Bronchial epithelial cell (primary cell): ENCODE measurements around the gene HMGB3. TPM values are rescaled to one million over a fixed set of nuclear protein-coding genes. Genes with fewer than 3 reads are reported as not detected.
A peak's percentile ranks its signal among the peaks of the same experiment; 100 is the strongest.

Experiments
- DNase-seq: peaks from one replicate; pipeline ENCODE4 v3.0.0-alpha.2; 2010; ENCODE audit warnings: low read depth
- FAIRE-seq: peaks from 2 replicates; lab custom pipeline; 2011; peaks lifted over from hg19 to GRCh38; lab: Jason Lieb, UNC
- H3K27me3 ChIP-seq: 2 replicates; pipeline ENCODE4 v1.5.1; 2011; ENCODE audit warnings: low read length; ENCODE audit not compliant: control insufficient read depth, insufficient read depth
- H3K36me3 ChIP-seq: 2 replicates; pipeline ENCODE4 v1.5.1; 2011; ENCODE audit warnings: low read length; ENCODE audit not compliant: control insufficient read depth, insufficient read depth
- H3K4me3 ChIP-seq: 2 replicates; pipeline ENCODE4 v1.5.1; 2011; ENCODE audit warnings: mild to moderate bottlenecking, low read depth, low read length, control low read depth
- CTCF ChIP-seq: IDR thresholded peaks from 2 replicates; pipeline ENCODE4 v1.5.1; 2011; ENCODE audit warnings: mild to moderate bottlenecking, moderate library complexity, low read length, control low read depth, inconsistent platforms; ENCODE audit not compliant: insufficient read depth, severe bottlenecking
- total RNA-seq: library from RNA; depleted of rRNA; stranded (reverse); fragments of >200 nt; gene quantifications from 2 replicates; pipeline ENCODE4 v1.2.1, GENCODE V29; 2014

Gene HMGB3
- total RNA-seq, 1 donor from 2014 or later = 74.5 TPM

DNA sequence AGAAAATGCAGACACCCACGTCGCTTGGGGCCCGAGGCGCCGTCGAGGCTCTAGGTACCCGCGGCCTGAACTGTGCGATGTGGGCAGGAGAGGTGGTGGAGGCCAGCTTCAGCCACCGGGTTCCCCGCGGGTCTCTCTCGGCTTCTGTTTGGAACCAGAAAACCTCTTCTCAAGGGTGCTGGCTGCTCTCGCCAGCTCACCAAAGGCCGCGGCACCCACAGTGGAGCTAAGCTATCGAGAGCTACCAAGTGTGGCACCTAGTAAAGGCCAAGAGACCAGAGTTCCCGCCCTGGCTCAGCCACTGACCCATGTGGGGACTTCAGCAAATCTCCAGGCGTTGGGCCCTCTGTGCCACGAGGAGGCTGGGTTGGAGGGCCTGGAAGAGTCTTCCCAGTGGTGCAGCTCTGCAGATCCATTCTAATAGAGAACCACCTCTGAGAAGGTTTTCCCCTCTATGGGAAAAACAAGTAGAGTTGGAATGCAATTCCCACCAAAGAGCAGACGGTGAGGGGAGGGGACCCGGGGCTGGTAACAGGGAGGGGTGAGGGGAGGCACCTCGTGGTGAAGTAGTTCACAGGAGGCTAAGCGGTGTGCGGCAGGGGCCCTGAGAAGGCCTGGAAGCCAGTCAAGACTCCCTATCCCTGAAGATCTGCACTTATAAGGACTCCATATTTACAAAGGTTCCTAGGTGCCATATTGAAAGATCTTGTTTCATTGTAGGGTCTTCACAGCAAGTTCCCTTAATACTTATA is 5.5 kb upstream of the HMGB3 start:
- no peak for FAIRE-seq
- no peaks in the 10 kb centered on the region for H3K36me3 ChIP-seq

GRCh38 chrX:150980186-150980585 is 2.9 kb upstream of the HMGB3 start:
- no peak for TF ChIP-seq CTCF
- FAIRE-seq (no peak), DNase-seq (no peak)
- no peaks in the 10 kb centered on the region for H3K27me3 ChIP-seq
- H3K36me3 ChIP-seq = no peaks in the 10 kb centered on the region
- no peak overlapping the region for H3K4me3 ChIP-seq

More for the DNA sequence above, 5.5 kb upstream of the HMGB3 start:
- no peak for TF ChIP-seq CTCF
- no peak for DNase-seq
- Histone ChIP-seq H3K4me3 (no peak overlapping the region), H3K27me3 (no peaks in the 10 kb centered on the region)

DNA sequence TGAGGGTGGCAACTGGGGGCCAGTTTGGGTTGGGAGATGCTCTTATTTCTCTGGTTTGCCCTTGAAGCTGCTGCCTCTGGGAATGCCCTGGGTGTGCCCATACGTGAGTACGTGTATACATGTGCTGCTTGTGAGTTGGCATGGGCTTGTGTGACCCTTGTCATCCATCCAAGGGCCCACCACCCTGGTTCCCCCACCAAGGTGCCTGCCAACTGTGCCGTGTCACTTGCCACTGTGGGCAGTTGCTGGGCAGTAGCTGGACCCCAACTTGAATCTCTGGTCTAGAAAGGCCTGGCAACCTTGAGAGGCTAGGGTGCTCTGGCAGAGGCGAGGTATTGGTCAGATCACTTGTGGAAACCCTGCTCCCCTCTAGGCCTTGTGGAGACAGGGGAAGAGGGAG is 2.4 kb upstream of the HMGB3 start:
- no peak overlapping the region for H3K4me3 ChIP-seq
- no peaks in the 10 kb centered on the region for H3K36me3 ChIP-seq
- no peak for TF ChIP-seq CTCF
- no peaks in the 10 kb centered on the region for H3K27me3 ChIP-seq
- FAIRE-seq (no peak), DNase-seq (no peak)

DNA sequence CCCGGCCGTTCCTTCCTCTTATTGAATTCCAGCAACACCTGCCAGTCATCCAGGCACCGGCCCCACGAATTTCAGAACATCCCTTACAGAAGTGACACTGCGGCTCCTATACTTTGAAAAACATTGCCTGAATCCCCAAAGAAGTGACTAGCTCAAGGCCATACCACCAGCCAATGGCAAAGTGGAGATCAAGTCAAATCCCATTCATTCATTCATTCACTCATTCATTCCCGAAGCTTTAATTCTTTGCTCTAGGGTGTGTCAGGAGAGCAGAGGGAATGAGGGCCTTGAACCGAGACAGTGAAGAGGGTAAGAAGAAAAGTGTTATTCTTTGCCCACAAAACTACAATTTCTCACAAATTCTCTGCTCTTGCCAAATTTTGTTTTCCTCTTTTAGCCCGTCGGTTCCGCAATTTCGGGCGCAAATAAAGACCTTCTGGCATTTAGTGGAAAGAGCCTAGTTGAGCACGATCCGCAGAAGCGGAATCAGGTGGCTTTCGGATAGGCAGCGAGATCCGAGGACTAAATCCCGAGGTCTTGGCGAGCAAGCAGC is 824 bp upstream of the HMGB3 start:
- TF ChIP-seq CTCF = no peak
- no peak for DNase-seq
- Histone ChIP-seq H3K36me3 (no peaks in the 10 kb centered on the region), H3K4me3 (peak overlapping the region; percentile 69), H3K27me3 (no peaks in the 10 kb centered on the region)
- FAIRE-seq = no peak

DNA sequence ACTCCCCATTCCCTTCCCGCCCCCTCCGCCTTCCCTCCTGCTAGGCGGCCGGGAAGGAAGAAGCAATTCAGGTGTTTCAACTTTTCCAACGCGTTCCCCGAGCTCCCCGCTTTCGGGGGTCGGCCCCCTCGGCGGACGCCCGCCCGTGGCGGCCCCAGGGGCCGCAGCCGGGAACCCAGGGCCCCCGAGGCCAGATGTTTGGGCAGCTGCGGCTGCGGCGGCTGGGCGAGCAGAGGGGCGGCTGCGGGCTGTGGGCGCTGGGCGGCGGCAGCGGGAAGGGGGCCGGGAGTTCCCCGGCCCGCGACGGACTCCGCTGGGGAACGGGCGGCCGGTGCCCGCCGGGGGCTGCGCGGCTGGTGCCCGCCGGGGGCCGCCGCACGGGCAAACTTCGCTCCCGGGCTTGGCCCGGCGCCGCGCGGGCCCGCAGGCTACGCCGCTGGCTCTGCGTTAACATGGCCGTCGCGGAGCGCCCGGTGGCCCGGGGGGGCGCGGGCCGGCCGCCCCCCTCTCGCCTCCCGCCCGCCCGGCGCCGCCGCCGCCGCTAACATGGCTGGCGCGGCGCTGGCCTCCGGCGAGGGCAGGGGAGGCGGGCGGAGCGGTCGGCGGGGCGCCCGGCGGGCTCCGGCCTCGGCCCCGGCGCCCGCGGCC is 510 bp downstream of the HMGB3 start:
- Histone ChIP-seq H3K4me3 (peak overlapping the region; percentile 55), H3K27me3 (no peaks in the 10 kb centered on the region), H3K36me3 (no peaks in the 10 kb centered on the region)
- no peak for FAIRE-seq
- TF ChIP-seq CTCF = no peak
- DNase-seq = no peak
